CD8-positive, alpha-beta memory T cell (primary cell): ENCODE results near the gene SMIM24. TPM values are rescaled to one million over a fixed set of nuclear protein-coding genes. Genes with fewer than 3 reads are reported as not detected.

Source experiments
- CTCF ChIA-PET: fragments of 350-600 bp; sonication (Branson Sonifier 250); formaldehyde crosslinking; loops from one replicate; lab custom pipeline; 2021; ENCODE audit warnings: antibody characterized with exemption; lab: Charles Lee
- POLR2A ChIA-PET: fragments of 350-600 bp; sonication (Branson Sonifier 250); formaldehyde crosslinking; loops from one replicate; lab custom pipeline; 2021; ENCODE audit warnings: antibody characterized with exemption; lab: Charles Lee
- DNase-seq, 5 donors: peaks; one replicate each; pipeline versions ENCODE4 v3.0.0 to v3.0.0-alpha.2; 2020 to 2022; ENCODE audit warnings: mixed read lengths in 1 of 5
- H3K27ac ChIP-seq: one replicate; pipeline ENCODE4 v1.7.0; 2013; ENCODE audit warnings: low read depth, mild to moderate bottlenecking, low read length, moderate library complexity
- H3K27me3 ChIP-seq: 2 replicates; pipeline ENCODE4 v1.7.0; 2013; ENCODE audit warnings: low read length, mild to moderate bottlenecking; ENCODE audit not compliant: insufficient read depth, poor library complexity, severe bottlenecking
- H3K36me3 ChIP-seq: 2 replicates; pipeline ENCODE4 v1.7.0; 2013; ENCODE audit warnings: mild to moderate bottlenecking, low read length, moderate library complexity; ENCODE audit not compliant: insufficient read depth
- H3K4me1 ChIP-seq: 2 replicates; pipeline ENCODE4 v1.7.0; 2013; ENCODE audit warnings: mild to moderate bottlenecking, low read length, moderate library complexity; ENCODE audit not compliant: insufficient read depth
- H3K4me3 ChIP-seq: 2 replicates; pipeline ENCODE4 v1.7.0; 2013; ENCODE audit warnings: mild to moderate bottlenecking, low read length
- H3K9me3 ChIP-seq: 2 replicates; pipeline ENCODE4 v1.7.0; 2013; ENCODE audit warnings: mild to moderate bottlenecking, low read length
- H3K27ac Mint-ChIP-seq, 8 donors: one replicate each; pipeline ENCODE4 v1.8.0; 2020 to 2021; ENCODE audit warnings: mixed read lengths in 8 of 8, mild to moderate bottlenecking in 6 of 8, inconsistent platforms in 3 of 8, moderate library complexity in 3 of 8
- H3K27me3 Mint-ChIP-seq, 2 donors: one replicate each; pipeline ENCODE4 v1.8.0; 2020 to 2021; ENCODE audit warnings: mixed read lengths in 2 of 2, mild to moderate bottlenecking in 1 of 2, moderate library complexity in 1 of 2
- H3K36me3 Mint-ChIP-seq, 3 donors: one replicate each; pipeline ENCODE4 v1.8.0; 2020 to 2021; ENCODE audit warnings: mixed read lengths in 3 of 3, inconsistent platforms in 1 of 3, mild to moderate bottlenecking in 1 of 3
- H3K4me1 Mint-ChIP-seq, 3 donors: one replicate each; pipeline ENCODE4 v1.8.0; 2020 to 2021; ENCODE audit warnings: mixed read lengths in 3 of 3, inconsistent platforms in 1 of 3, mild to moderate bottlenecking in 1 of 3
- H3K4me3 Mint-ChIP-seq, 7 donors: one replicate each; pipeline ENCODE4 v1.8.0; 2020 to 2021; ENCODE audit warnings: mixed read lengths in 7 of 7, mild to moderate bottlenecking in 6 of 7, moderate library complexity in 4 of 7, inconsistent platforms in 2 of 7
- H3K9me3 Mint-ChIP-seq, 5 donors: one replicate each; pipeline ENCODE4 v1.8.0; 2020 to 2022; ENCODE audit warnings: mixed read lengths in 5 of 5, mild to moderate bottlenecking in 3 of 5, moderate library complexity in 2 of 5, inconsistent platforms in 1 of 5
- polyA plus RNA-seq: library from polyadenylated mRNA; unstranded; fragments of 300-500 nt; fragmentation: Illumina TruSeq; gene quantifications from one replicate; pipeline ENCODE4 v1.2.3, GENCODE V29; 2021
- total RNA-seq, 2 experiments: library from RNA; stranded (reverse); gene quantifications; one replicate each; pipeline ENCODE4 v1.2.3, GENCODE V29; 2021

The SMIM24 gene
- total and polyA plus RNA-seq, 3 experiments from 2014 or later, result 0.66 TPM; not detected in 2

DNA sequence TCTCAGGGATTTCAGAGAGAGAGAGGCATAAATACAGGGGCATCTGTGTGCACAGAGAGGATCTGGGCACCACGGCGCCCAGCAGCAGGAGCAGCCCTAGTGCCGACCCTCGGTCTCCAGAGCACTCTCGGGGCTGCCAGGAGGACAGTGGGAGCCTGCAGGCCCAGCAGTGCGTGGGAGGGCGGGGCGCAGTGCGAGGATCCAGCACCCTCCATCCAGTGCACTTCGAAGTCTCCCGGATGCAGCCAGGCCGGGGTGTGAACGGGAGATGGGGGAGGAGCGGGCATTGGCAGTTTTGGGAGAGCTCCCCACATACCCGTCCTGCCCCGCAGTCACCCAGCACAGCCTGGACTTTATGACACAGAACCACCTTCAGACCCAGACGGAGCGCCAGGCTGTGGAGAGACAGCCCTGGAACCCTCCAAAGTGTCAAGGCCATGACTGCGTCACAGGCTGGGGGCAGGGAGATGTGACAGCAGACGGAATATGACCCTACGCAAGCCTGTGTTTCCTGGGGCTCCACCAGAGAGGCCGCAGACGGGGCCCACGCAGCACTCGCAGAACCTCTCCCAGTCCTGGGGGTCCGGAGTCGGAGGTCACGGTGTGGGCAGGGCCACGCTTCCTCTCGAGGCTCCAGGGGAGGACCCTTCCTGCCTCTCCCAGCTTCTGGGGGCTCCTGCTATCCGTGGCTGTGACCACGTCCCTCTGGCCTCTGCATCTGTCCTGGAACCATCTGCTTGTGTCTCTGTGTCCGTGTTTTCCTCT, 43.9 kb upstream of the SMIM24 start:
- H3K27me3 ChIP-seq, result no peaks in the 10 kb centered on the region
- H3K9me3 Mint-ChIP-seq, result no peaks in the 10 kb centered on the region
- no peak overlapping the region for H3K4me3 Mint-ChIP-seq
- H3K36me3 ChIP-seq, result no peaks in the 10 kb centered on the region
- peaks cover 0 to 51% (median 4%) of the 10 kb centered on the region in 3 donors for H3K36me3 Mint-ChIP-seq
- CTCF ChIA-PET, result no interaction called here
- H3K9me3 ChIP-seq, result no peaks in the 10 kb centered on the region
- H3K4me1 ChIP-seq, result peaks cover 4% of the 10 kb centered on the region
- POLR2A ChIA-PET, result interaction anchor here (0.5 kb wide), 1 partner anchor 482 kb away, joined by 4 read pairs; no protein-coding TSS in a partner anchor
- H3K27me3 Mint-ChIP-seq, result no peaks in the 10 kb centered on the region
- no peak overlapping the region for H3K27ac ChIP-seq
- no peak overlapping the region for H3K4me3 ChIP-seq
- peaks cover 2 to 13% (median 5%) of the 10 kb centered on the region in 3 donors for H3K4me1 Mint-ChIP-seq
- peak overlapping the region in 3 of 8 donors; percentile 54 to 80 (median 77) for H3K27ac Mint-ChIP-seq
- DNase-seq, result no peak

DNA sequence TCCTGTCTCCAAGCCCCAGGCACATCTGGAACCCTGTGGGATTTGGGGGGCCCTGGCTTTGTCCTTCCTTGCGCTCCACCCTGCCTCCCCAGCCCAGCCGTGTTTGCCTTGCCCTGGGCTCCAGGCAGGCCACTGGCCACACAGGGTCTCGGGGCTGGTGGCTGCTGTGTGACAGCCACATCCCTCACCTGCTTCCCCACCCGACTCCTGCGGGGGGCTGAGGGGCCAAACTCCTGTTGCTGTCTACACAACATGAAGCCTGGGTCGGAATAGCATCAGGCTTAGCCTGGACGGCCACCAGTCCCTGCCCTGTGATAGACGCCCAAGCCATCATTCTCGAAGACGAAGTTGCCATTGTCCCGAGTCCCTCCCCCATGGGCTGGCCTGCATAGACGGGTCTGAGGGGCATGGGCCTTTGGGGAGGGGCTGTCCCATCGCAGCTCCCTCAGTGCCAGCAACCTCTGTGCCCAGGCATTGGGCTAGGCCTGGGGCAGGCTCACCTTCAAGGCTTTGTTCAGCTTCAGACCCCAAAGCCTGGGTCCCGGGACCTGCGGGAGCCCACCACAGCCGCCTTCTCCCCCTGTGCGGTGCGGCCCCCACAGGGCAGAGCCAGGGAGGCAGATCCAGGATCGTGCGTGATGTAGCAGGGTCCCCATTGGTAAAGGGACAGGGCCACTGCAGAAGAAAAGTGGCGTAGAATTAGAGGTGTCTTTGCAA, 43.2 kb upstream of the SMIM24 start:
- no peak for DNase-seq
- Histone ChIP-seq H3K4me1 (peaks cover 4% of the 10 kb centered on the region), H3K27ac (no peak overlapping the region), H3K36me3 (no peaks in the 10 kb centered on the region), H3K9me3 (no peaks in the 10 kb centered on the region), H3K4me3 (no peak overlapping the region), H3K27me3 (no peaks in the 10 kb centered on the region)
- H3K9me3 Mint-ChIP-seq, result no peaks in the 10 kb centered on the region
- ChIA-PET POLR2A (interaction anchor here (0.5 to 0.6 kb wide), 2 partner anchors 483 to 951 kb away, joined by 4 read pairs; no protein-coding TSS in a partner anchor), CTCF (no interaction called here)
- peaks cover 0 to 52% (median 4%) of the 10 kb centered on the region in 3 donors for H3K36me3 Mint-ChIP-seq
- peaks cover 2 to 16% (median 7%) of the 10 kb centered on the region in 3 donors for H3K4me1 Mint-ChIP-seq
- H3K27ac Mint-ChIP-seq, result peak overlapping the region in 1 of 8 donors; percentile 41
- no peak overlapping the region for H3K4me3 Mint-ChIP-seq
- no peaks in the 10 kb centered on the region for H3K27me3 Mint-ChIP-seq

DNA sequence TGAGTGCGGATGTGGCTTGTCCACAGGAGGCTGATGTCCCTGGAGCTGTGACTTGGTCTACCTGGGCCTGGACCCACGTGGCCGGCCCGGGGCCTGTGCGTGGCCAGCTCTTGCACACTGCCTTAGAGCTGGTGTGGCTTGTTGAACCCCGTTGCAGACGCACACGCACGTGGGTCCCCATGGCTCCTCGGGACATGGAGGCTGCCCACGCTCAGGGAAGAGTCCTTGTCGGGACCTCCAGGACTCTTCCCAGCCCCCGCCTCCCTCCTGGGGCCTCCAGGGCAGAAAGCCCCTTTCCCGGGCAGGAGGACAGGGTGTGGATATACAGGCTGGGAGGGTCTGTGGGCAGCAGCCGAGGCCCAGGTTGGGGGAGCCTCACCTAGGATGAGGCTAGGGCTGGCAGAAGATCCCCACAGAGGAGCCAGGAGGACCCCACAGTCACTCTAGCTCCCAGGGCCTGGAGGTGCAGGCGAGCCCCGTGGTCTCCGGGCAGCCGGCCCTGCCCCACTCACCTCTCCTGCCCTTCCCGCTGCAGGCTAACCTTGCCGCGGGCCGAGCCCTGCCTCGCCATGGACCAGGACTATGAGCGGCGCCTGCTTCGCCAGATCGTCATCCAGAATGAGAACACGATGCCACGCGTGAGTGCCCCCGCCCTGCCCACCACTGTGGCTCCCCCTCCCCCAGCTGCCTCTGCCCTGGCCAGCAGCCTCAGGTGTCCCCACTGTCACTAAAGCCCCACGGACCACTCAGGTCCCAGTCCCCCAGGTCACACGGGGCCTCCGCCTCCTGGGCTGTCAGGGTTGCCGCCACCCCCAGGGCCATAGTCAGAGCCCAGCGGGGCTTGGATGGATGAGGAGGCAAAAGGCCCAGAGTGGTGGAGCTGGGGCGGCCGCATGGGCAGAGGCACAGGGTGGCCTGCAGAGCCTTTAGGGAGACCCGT, 42.4 kb upstream of the SMIM24 start:
- ChIA-PET CTCF (no interaction called here), POLR2A (interaction anchor here (0.6 kb wide), 2 partner anchors 34 to 952 kb away, joined by 4 read pairs; no protein-coding TSS in a partner anchor)
- H3K27ac ChIP-seq, result no peak overlapping the region
- no peaks in the 10 kb centered on the region for H3K9me3 ChIP-seq
- no peak overlapping the region for H3K27ac Mint-ChIP-seq
- DNase-seq, result no peak
- no peak overlapping the region for H3K4me3 Mint-ChIP-seq
- H3K27me3 Mint-ChIP-seq, result no peaks in the 10 kb centered on the region
- H3K36me3 ChIP-seq, result no peaks in the 10 kb centered on the region
- H3K4me3 ChIP-seq, result no peak overlapping the region
- peaks cover 2 to 22% (median 11%) of the 10 kb centered on the region in 3 donors for H3K4me1 Mint-ChIP-seq
- no peaks in the 10 kb centered on the region for H3K9me3 Mint-ChIP-seq
- H3K27me3 ChIP-seq, result no peaks in the 10 kb centered on the region
- H3K36me3 Mint-ChIP-seq, result peaks cover 0 to 54% (median 4%) of the 10 kb centered on the region in 3 donors
- peaks cover 4% of the 10 kb centered on the region for H3K4me1 ChIP-seq

DNA sequence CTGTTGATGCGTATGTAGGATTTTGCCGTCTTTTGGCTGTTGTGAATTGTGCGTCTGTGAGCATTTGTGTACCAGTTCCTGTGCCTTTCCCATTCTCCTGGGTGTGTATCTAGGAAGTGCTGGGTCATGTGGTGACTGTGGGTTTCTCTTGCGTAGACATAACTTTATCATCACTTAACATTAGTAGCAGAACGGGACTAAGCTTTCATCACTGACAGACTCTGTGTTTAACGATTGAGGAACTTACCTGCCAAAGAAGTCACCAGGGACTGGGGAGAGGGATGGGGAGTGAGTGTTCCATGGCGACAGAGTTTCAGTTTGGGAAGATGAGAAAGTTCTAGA, 40.8 kb upstream of the SMIM24 start:
- DNase-seq, result no peak
- no peaks in the 10 kb centered on the region for H3K27me3 ChIP-seq
- H3K9me3 ChIP-seq, result no peaks in the 10 kb centered on the region
- Mint-ChIP-seq H3K4me3 (no peak overlapping the region), H3K27me3 (no peaks in the 10 kb centered on the region), H3K9me3 (no peaks in the 10 kb centered on the region), H3K4me1 (peaks cover 11 to 37% (median 22%) of the 10 kb centered on the region in 3 donors), H3K36me3 (peaks cover 0 to 50% (median 4%) of the 10 kb centered on the region in 3 donors), H3K27ac (peak overlapping the region in 3 of 8 donors; percentile 27 to 78 (median 53))
- POLR2A ChIA-PET, result no interaction called here
- H3K27ac ChIP-seq, result peak overlapping the region; percentile 18
- no peak overlapping the region for H3K4me3 ChIP-seq
- CTCF ChIA-PET, result interaction anchor here (0.9 kb wide), 1 partner anchor 102 kb away, joined by 3 read pairs; no protein-coding TSS in a partner anchor
- peaks cover 15% of the 10 kb centered on the region for H3K4me1 ChIP-seq
- H3K36me3 ChIP-seq, result no peaks in the 10 kb centered on the region

DNA sequence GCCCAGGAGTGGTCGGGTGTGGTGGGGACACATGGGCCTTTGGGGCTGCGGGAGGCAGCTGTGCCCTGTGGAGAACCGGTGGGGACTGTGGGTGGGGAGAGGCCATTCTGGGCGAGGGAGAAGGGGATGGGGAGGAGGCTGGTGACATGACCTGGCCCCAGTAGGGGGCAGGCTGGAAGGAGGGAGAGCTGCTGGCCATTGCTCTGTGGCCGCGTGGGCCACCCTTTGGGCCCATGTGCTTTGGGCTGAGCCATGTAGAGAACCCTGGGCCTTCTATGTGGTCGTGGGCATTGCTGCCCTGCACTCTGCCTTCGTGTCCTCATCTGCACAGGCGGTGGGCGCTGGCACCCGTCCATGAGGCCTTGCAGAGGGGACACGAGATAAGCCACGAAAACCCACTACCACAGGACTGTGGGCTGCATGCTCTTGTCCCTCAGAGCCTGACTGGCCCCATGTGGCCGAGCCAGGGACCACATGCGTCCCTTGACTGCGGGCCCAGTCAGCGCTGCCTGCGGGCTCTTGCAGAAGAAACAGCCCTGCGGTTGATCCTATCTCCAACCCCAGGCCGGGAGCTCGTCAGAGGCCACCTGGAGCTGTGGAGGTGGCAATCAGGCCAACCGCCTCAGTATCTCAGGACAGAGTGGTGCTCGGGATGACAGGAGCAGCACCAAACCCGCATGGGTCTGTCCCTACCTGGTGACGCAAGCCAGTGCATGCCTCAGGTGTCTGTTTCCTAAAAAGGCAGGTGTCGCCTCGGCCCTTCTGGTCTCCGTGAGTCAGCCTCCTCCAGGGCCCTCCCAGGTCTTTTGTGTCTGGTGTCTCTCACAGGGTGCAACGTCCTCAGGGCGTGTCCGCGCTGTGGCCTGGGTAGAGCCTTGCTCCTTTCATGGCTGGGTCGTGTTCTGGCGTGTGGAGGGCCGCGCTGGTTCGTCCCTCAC, 40.1 kb upstream of the SMIM24 start:
- H3K36me3 Mint-ChIP-seq, result peaks cover 0 to 49% (median 4%) of the 10 kb centered on the region in 3 donors
- H3K27ac Mint-ChIP-seq, result peak overlapping the region in 3 of 8 donors; percentile 27 to 78 (median 53)
- Histone ChIP-seq H3K4me3 (no peak overlapping the region), H3K27me3 (no peaks in the 10 kb centered on the region), H3K9me3 (no peaks in the 10 kb centered on the region), H3K4me1 (peaks cover 19% of the 10 kb centered on the region), H3K27ac (peak overlapping the region; percentile 18), H3K36me3 (no peaks in the 10 kb centered on the region)
- H3K4me1 Mint-ChIP-seq, result peaks cover 13 to 43% (median 27%) of the 10 kb centered on the region in 3 donors
- H3K9me3 Mint-ChIP-seq, result no peaks in the 10 kb centered on the region
- H3K27me3 Mint-ChIP-seq, result no peaks in the 10 kb centered on the region
- DNase-seq, result no peak
- ChIA-PET POLR2A (no interaction called here), CTCF (interaction anchor here (0.9 kb wide), 1 partner anchor 102 kb away, joined by 3 read pairs; no protein-coding TSS in a partner anchor)
- no peak overlapping the region for H3K4me3 Mint-ChIP-seq

DNA sequence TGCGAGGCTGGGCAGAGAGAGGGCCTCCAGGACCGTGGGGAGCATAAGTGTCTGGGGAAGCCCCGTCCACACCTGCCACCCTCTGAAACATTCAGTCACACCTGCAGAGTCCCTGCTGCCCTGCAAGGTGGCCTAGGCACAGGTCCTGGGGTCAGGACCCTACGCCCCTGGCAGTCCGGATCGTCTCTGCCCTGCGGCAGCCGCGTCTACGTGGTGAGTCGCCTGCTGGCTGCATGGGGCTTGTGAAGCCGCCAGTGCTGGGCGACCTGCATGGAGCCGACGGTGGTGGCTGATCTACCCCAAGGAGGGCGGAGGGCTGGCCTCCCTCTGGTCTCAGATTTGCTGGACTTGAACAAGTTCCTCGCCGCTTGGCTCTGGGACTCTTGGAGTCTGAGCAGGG, 38.8 kb upstream of the SMIM24 start:
- peaks cover 19% of the 10 kb centered on the region for H3K4me1 ChIP-seq
- H3K27me3 Mint-ChIP-seq, result no peaks in the 10 kb centered on the region
- DNase-seq, result no peak
- no peak overlapping the region for H3K4me3 ChIP-seq
- ChIA-PET CTCF (no interaction called here), POLR2A (no interaction called here)
- H3K4me3 Mint-ChIP-seq, result no peak overlapping the region
- H3K9me3 Mint-ChIP-seq, result no peaks in the 10 kb centered on the region
- no peaks in the 10 kb centered on the region for H3K27me3 ChIP-seq
- peaks cover 21 to 54% (median 32%) of the 10 kb centered on the region in 3 donors for H3K4me1 Mint-ChIP-seq
- H3K9me3 ChIP-seq, result no peaks in the 10 kb centered on the region
- peaks cover 0 to 45% (median 4%) of the 10 kb centered on the region in 3 donors for H3K36me3 Mint-ChIP-seq
- H3K36me3 ChIP-seq, result no peaks in the 10 kb centered on the region
- peak overlapping the region in 1 of 8 donors; percentile 75 for H3K27ac Mint-ChIP-seq
- H3K27ac ChIP-seq, result no peak overlapping the region

DNA sequence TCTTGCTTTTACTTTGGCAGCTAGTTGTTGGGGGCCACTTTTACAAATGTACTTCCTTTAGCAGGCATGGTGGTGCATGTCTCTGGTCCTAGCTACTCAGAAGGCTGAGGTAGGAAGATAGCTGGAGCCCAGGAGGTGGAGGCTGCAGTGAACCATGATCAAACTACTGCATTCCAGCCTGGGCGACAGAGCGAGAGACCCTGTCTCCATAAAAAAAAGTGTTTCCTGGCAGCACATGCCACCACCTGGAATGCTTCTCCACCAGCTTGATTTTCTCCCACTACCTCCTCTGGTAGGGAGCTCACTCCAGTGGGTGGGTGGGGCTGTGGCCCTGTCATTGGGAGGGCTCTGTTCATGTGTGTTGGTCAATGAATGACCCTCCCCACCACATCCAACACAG, 38.3 kb upstream of the SMIM24 start:
- Mint-ChIP-seq H3K9me3 (no peaks in the 10 kb centered on the region), H3K36me3 (peaks cover 0 to 42% (median 4%) of the 10 kb centered on the region in 3 donors), H3K27me3 (no peaks in the 10 kb centered on the region), H3K4me3 (no peak overlapping the region), H3K4me1 (peaks cover 22 to 57% (median 33%) of the 10 kb centered on the region in 3 donors), H3K27ac (peak overlapping the region in 5 of 8 donors; percentile 48 to 75 (median 70))
- Histone ChIP-seq H3K36me3 (no peaks in the 10 kb centered on the region), H3K4me1 (peaks cover 19% of the 10 kb centered on the region), H3K4me3 (no peak overlapping the region), H3K27ac (no peak overlapping the region), H3K9me3 (no peaks in the 10 kb centered on the region), H3K27me3 (no peaks in the 10 kb centered on the region)
- POLR2A ChIA-PET, result no interaction called here
- CTCF ChIA-PET, result interaction anchor here (1.9 kb wide), 1 partner anchor 18 kb away, joined by 5 read pairs; the partner anchor contains the start of gene DOHH
- no peak for DNase-seq
